Osteocyte (in vitro differentiated cells): ENCODE measurements around the gene GPR150. TPM values are rescaled to one million over a fixed set of nuclear protein-coding genes. Genes with fewer than 3 reads are reported as not detected.
A peak's percentile ranks its signal among the peaks of the same experiment; 100 is the strongest.

Experiments used
- DNase-seq: peaks from one replicate; pipeline ENCODE4 v3.0.0; 2021; ENCODE audit warnings: mixed read lengths; ENCODE audit not compliant: unreplicated experiment; ENCODE audit errors: extremely low spot score
- H3K27ac Mint-ChIP-seq: one replicate; pipeline ENCODE4 v1.8.0; 2021; ENCODE audit warnings: mild to moderate bottlenecking, mixed read lengths; ENCODE audit not compliant: unreplicated experiment
- H3K27me3 Mint-ChIP-seq: one replicate; pipeline ENCODE4 v1.8.0; 2021; ENCODE audit warnings: mixed read lengths; ENCODE audit not compliant: unreplicated experiment
- H3K36me3 Mint-ChIP-seq: one replicate; pipeline ENCODE4 v1.8.0; 2021; ENCODE audit warnings: mixed read lengths; ENCODE audit not compliant: unreplicated experiment
- H3K4me1 Mint-ChIP-seq: one replicate; pipeline ENCODE4 v1.8.0; 2021; ENCODE audit warnings: mixed read lengths; ENCODE audit not compliant: unreplicated experiment
- H3K4me3 Mint-ChIP-seq: one replicate; pipeline ENCODE4 v1.8.0; 2021; ENCODE audit warnings: mild to moderate bottlenecking, moderate library complexity, mixed read lengths; ENCODE audit not compliant: unreplicated experiment
- H3K9me3 Mint-ChIP-seq: one replicate; pipeline ENCODE4 v1.8.0; 2021; ENCODE audit warnings: mixed read lengths; ENCODE audit not compliant: unreplicated experiment
- CTCF ChIP-seq: fragments of 200-600 bp; sonication (generic); IDR thresholded peaks from 2 replicates; pipeline ENCODE4 v1.5.0; 2021; ENCODE audit warnings: antibody characterized with exemption, mild to moderate bottlenecking, moderate library complexity
- long read RNA-seq: library from polyadenylated mRNA; unstranded; transcript quantifications from one replicate; pipeline ENCODE4 v2.0.0, GENCODE V29; 2021
- total RNA-seq: library from RNA; stranded (reverse); gene quantifications from 2 replicates; pipeline ENCODE4 v1.2.1, GENCODE V29; 2021

The GPR150 gene
- 0.16 and 0.21 TPM in 2 replicates for total RNA-seq
- long read RNA-seq, result 0 reads

- Mint-ChIP-seq H3K9me3 (peaks cover 5% of the 10 kb centered on the region), H3K27ac (no peak within 1 kb of the TSS), H3K36me3 (no peaks in the 10 kb centered on the region), H3K4me1 (peaks cover 16% of the 10 kb centered on the region), H3K4me3 (peak within 1 kb of the TSS; percentile 75), H3K27me3 (no peaks in the 10 kb centered on the region)
- peak; percentile 85 for DNase-seq
- TF ChIP-seq CTCF, result no peak
Measured at GRCh38 chr5:95620030-95620869, at the start of gene GPR150. GPR150 (plus strand) TSS chr5:95620087; CDS start chr5:95620276, 189 bp downstream.

- H3K4me3 Mint-ChIP-seq, result no peak overlapping the region
- no peak for TF ChIP-seq CTCF
- peaks cover 34% of the 10 kb centered on the region for H3K36me3 Mint-ChIP-seq
- H3K9me3 Mint-ChIP-seq, result peaks cover 15% of the 10 kb centered on the region
- H3K27me3 Mint-ChIP-seq, result no peaks in the 10 kb centered on the region
- no peak overlapping the region for H3K27ac Mint-ChIP-seq
- H3K4me1 Mint-ChIP-seq, result no peaks in the 10 kb centered on the region
- no peak for DNase-seq
Measured at GRCh38 chr5:95572016-95572415, 47.9 kb upstream of the GPR150 start.

GRCh38 chr5:95581576-95581975, 38.3 kb upstream of the GPR150 start:
- no peak overlapping the region for H3K27ac Mint-ChIP-seq
- TF ChIP-seq CTCF, result no peak
- no peaks in the 10 kb centered on the region for H3K9me3 Mint-ChIP-seq
- H3K4me3 Mint-ChIP-seq, result no peak overlapping the region
- H3K27me3 Mint-ChIP-seq, result no peaks in the 10 kb centered on the region
- no peaks in the 10 kb centered on the region for H3K4me1 Mint-ChIP-seq
- DNase-seq, result no peak
- H3K36me3 Mint-ChIP-seq, result peaks cover 10% of the 10 kb centered on the region

- no peaks in the 10 kb centered on the region for H3K27me3 Mint-ChIP-seq
- H3K36me3 Mint-ChIP-seq, result peaks cover 12% of the 10 kb centered on the region
- no peak overlapping the region for H3K4me3 Mint-ChIP-seq
- H3K9me3 Mint-ChIP-seq, result no peaks in the 10 kb centered on the region
- no peak for DNase-seq
- no peak overlapping the region for H3K27ac Mint-ChIP-seq
- no peak for TF ChIP-seq CTCF
- no peaks in the 10 kb centered on the region for H3K4me1 Mint-ChIP-seq
Measured at GRCh38 chr5:95583992-95584391, 35.9 kb upstream of the GPR150 start.

GRCh38 chr5:95590880-95591279, 29.0 kb upstream of the GPR150 start:
- no peaks in the 10 kb centered on the region for H3K27me3 Mint-ChIP-seq
- H3K4me1 Mint-ChIP-seq, result peaks cover 10% of the 10 kb centered on the region
- no peak for TF ChIP-seq CTCF
- no peak for DNase-seq
- peaks cover 8% of the 10 kb centered on the region for H3K36me3 Mint-ChIP-seq
- no peak overlapping the region for H3K4me3 Mint-ChIP-seq
- no peak overlapping the region for H3K27ac Mint-ChIP-seq
- H3K9me3 Mint-ChIP-seq, result no peaks in the 10 kb centered on the region
